HT-29 (cell line): Measurements from ENCODE around the gene ERICH6. TPM values are rescaled to one million over a fixed set of nuclear protein-coding genes. Genes with fewer than 3 reads are reported as not detected.

Experiments
- DNase-seq: peaks from one replicate; pipeline ENCODE4 v3.0.0-alpha.2; 2015; ENCODE audit warnings: low spot score
- total RNA-seq: library from RNA; depleted of rRNA; stranded (reverse); fragments of >200 nt; shearing (Covaris generic); gene quantifications from 2 replicates; pipeline ENCODE4 v1.2.3, GENCODE V29; 2014; rRNA removed

The ERICH6 gene
- total RNA-seq, 1 experiment from 2014 or later, result not detected

DNA sequence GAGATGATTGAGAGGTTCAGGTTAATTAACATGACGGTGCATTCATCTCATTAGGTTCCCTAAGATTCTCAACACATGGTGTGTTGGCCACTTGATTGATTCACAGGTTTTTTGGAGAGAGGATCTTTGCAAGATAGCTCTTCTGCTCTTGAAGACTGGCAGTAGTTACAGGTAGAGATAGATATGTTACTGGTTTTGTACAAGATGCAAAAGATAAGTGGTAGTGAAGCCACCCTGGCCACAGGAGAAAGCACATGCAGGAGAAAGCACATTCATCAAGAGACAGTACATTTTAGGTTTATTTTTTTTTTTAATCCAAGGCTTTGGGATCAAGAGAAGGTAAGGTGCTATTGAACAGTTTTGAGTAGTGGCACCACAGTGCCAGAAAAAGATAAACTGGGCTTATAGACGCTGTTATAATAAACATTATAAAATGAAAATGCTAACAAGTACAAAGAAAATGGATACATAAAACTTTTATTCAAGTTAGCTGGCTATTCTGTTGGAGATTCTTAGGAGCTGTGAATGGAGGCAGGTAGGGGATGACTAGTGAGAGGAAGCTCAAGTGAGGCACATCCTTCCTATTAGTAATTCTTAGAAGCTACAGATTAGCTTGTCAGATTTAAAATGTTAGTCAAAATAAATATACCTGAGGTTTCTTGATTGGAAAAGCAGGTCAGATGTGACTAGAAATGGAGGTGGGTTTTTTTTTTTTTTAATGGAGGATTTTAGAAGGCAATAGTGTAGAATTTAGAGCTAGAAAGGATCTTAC is 89.8 kb downstream of the ERICH6 start:
- no peak for DNase-seq

- DNase-seq, result no peak
Measured at GRCh38 chr3:150613034-150613433, 90.7 kb downstream of the ERICH6 start.

- DNase-seq, result no peak
Measured at GRCh38 chr3:150612494-150612893, 91.2 kb downstream of the ERICH6 start.

- DNase-seq, result no peak
Measured at GRCh38 chr3:150611666-150612065, 92.1 kb downstream of the ERICH6 start.

GRCh38 chr3:150610785-150611184 is 92.9 kb downstream of the ERICH6 start:
- DNase-seq, result no peak

- DNase-seq, result no peak
Measured at GRCh38 chr3:150609988-150610387, 93.7 kb downstream of the ERICH6 start.

Other genes starting within 250 kb of the ERICH6 start
- gene SERP1, start 157.4 kb downstream of the ERICH6 start, total RNA-seq, result 577 and 600 TPM in 2 replicates
- gene EIF2A, start 157.1 kb downstream of the ERICH6 start, total RNA-seq, result 94.5 and 104 TPM in 2 replicates
- 103 and 104 TPM in 2 replicates for gene SELENOT, start 100.6 kb downstream of the ERICH6 start, total RNA-seq
- gene SIAH2, start 59.2 kb upstream of the ERICH6 start, total RNA-seq, result 117 and 133 TPM in 2 replicates
- not detected in 2 replicates for gene MINDY4B, start 201.5 kb upstream of the ERICH6 start, total RNA-seq